GM12878 (cell line): ENCODE results near the gene TTLL1. TPM values are rescaled to one million over a fixed set of nuclear protein-coding genes. Genes with fewer than 3 reads are reported as not detected.

Experiments
- ATAC-seq: fragments of 200-7000 bp; cut with Tn5 transposase; 3 replicates; pipeline ENCODE4 v1.9.1; 2020; ENCODE audit warnings: mild to moderate bottlenecking, moderate library complexity
- BruUV-seq: library from RNA; stranded (reverse); fragments of 400-500 nt; replicated peaks from 2 replicates; lab custom pipeline; 2021; lab: Mats Ljungman, UMichigan
- CTCF ChIA-PET: fragments of 300-600 bp; sonication (Branson Sonifier 250); formaldehyde crosslinking; extraction: SDS; loops from one replicate; lab custom pipeline; 2021; ENCODE audit warnings: inconsistent platforms; lab: Yijun Ruan, JAX
- POLR2A ChIA-PET: fragments of 350-600 bp; formaldehyde crosslinking; extraction: SDS; loops from one replicate; lab custom pipeline; 2021; ENCODE audit warnings: inconsistent platforms; lab: Charles Lee
- RAD21 ChIA-PET: fragments of 300-600 bp; sonication (Branson Sonifier 250); formaldehyde crosslinking; loops from one replicate; lab custom pipeline; 2023; ENCODE audit warnings: antibody characterized with exemption; ENCODE audit not compliant: unreplicated experiment; lab: Charles Lee
- SMC1A ChIA-PET: fragments of 300-600 bp; sonication (Branson Sonifier 250); formaldehyde crosslinking; loops from one replicate; lab custom pipeline; 2023; ENCODE audit not compliant: unreplicated experiment, uncharacterized antibody; lab: Charles Lee
- DNase-seq: peaks from one replicate; pipeline ENCODE4 v3.0.0-alpha.2; 2011; ENCODE audit warnings: low read depth, low spot score
- FAIRE-seq: peaks from 3 replicates; lab custom pipeline; 2011; peaks lifted over from hg19 to GRCh38; lab: Jason Lieb, UNC
- H2AFZ ChIP-seq: 2 replicates; pipeline ENCODE4 v1.6.0; 2011; ENCODE audit warnings: low read depth, low read length, control low read depth; ENCODE audit not compliant: control insufficient read depth
- H3K27ac ChIP-seq: 2 replicates; pipeline ENCODE4 v1.5.1; 2011; ENCODE audit warnings: control low read depth; ENCODE audit not compliant: control insufficient read depth, insufficient read depth
- H3K27me3 ChIP-seq, 2 experiments: replicated peaks in 1 of 2; 2 replicates each; pipeline versions ENCODE4 v1.6.0 to v1.6.1; 2011; ENCODE audit warnings: low read length in 1 of 2; ENCODE audit not compliant: control insufficient read depth in 2 of 2, insufficient read depth in 2 of 2
- H3K36me3 ChIP-seq, 2 experiments: 2 replicates each; pipeline ENCODE4 v1.5.1; 2011; ENCODE audit warnings: low read length in 1 of 2; ENCODE audit not compliant: control insufficient read depth in 2 of 2, insufficient read depth in 2 of 2
- H3K4me1 ChIP-seq: 2 replicates; pipeline ENCODE4 v1.6.1; 2011; ENCODE audit warnings: mild to moderate bottlenecking, low read length, moderate library complexity, mixed read lengths; ENCODE audit not compliant: control insufficient read depth, insufficient read depth
- H3K4me2 ChIP-seq: 2 replicates; pipeline ENCODE4 v1.6.0; 2011; ENCODE audit warnings: control low read depth; ENCODE audit not compliant: control insufficient read depth, insufficient read depth
- H3K4me3 ChIP-seq: fragments of 200-600 bp; sonication (generic); 2 replicates; pipeline ENCODE4 v1.5.1; 2016
- H3K79me2 ChIP-seq: 2 replicates; pipeline ENCODE4 v1.6.0; 2011; ENCODE audit warnings: low read length; ENCODE audit not compliant: control insufficient read depth, insufficient read depth
- H3K9ac ChIP-seq: 2 replicates; pipeline ENCODE4 v1.8.0; 2011; ENCODE audit warnings: low read length, control low read depth, mixed read lengths; ENCODE audit not compliant: control insufficient read depth, insufficient read depth
- H3K9me3 ChIP-seq: replicated peaks from 3 replicates; pipeline ENCODE4 v1.5.1; 2011; ENCODE audit warnings: mild to moderate bottlenecking, low read length; ENCODE audit not compliant: control insufficient read depth, insufficient read depth
- H4K20me1 ChIP-seq: 2 replicates; pipeline ENCODE4 v1.6.0; 2011; ENCODE audit not compliant: control insufficient read depth, insufficient read depth
- BACH1 ChIP-seq: fragments of 450-650 bp; IDR thresholded peaks from 2 replicates; pipeline ENCODE4 v1.6.1; 2017; ENCODE audit warnings: mild to moderate bottlenecking, borderline replicate concordance
- CHD4 ChIP-seq: fragments of 200-600 bp; sonication (generic); IDR thresholded peaks from 2 replicates; pipeline ENCODE4 v1.6.1; 2016; ENCODE audit warnings: mild to moderate bottlenecking
- CTCF ChIP-seq, 3 experiments: IDR thresholded peaks in 2 of 3; conservative IDR thresholded peaks in 1 of 3; 2 replicates each; pipeline ENCODE4 v1.5.1; 2011; ENCODE audit warnings: low read depth in 3 of 3, low read length in 3 of 3, mild to moderate bottlenecking in 3 of 3, control low read depth in 2 of 3, moderate library complexity in 2 of 3, inconsistent platforms in 1 of 3, mixed read lengths in 1 of 3; ENCODE audit not compliant: control insufficient read depth in 2 of 3, insufficient read depth in 1 of 3; ENCODE audit errors: extremely low read depth in 1 of 3
- CUX1 ChIP-seq: IDR thresholded peaks from 2 replicates; pipeline ENCODE4 v1.6.1; 2012; ENCODE audit warnings: improper control_type of control experiment, low read depth, low read length; ENCODE audit not compliant: insufficient replicate concordance
- E2F4 ChIP-seq: IDR thresholded peaks from 2 replicates; pipeline ENCODE4 v1.6.1; 2012; ENCODE audit warnings: low read depth, low read length, improper control_type of control experiment
- HCFC1 ChIP-seq: fragments of 150-350 bp; IDR thresholded peaks from 2 replicates; pipeline ENCODE4 v1.6.1; 2014; ENCODE audit warnings: low read length
- NBN ChIP-seq: fragments of 450-650 bp; IDR thresholded peaks from 2 replicates; pipeline ENCODE4 v1.6.1; 2016
- RAD21 ChIP-seq: IDR thresholded peaks from 2 replicates; pipeline ENCODE4 v1.6.1; 2011; ENCODE audit warnings: mild to moderate bottlenecking, low read depth, low read length, moderate library complexity; ENCODE audit not compliant: insufficient read depth
- SMC3 ChIP-seq: IDR thresholded peaks from 2 replicates; pipeline ENCODE4 v1.6.1; 2011; ENCODE audit warnings: low read length, improper control_type of control experiment, borderline replicate concordance
- whole genome bisulfite sequencing: methylation state at CpG from one replicate; pipeline ENCODE4 v1.1.6; 2016; ENCODE audit warnings: low lambda C conversion rate; ENCODE audit not compliant: insufficient replicate concordance, insufficient coverage; ENCODE audit errors: missing lambda C conversion rate; 5-methylcytosine and 5-hydroxymethylcytosine counted together
- in situ Hi-C: fragments of 300-500 bp; cut with MboI; formaldehyde crosslinking; loops from 9 replicates; pipeline ENCODE4 v1.14.3; 2018; ENCODE audit warnings: mixed read lengths
- intact Hi-C: fragments of 100-400 bp; cut with micrococcal nuclease; formaldehyde crosslinking; loops from one replicate; pipeline ENCODE4 v1.14.2; 2022; ENCODE audit not compliant: unreplicated experiment
- polyA plus RNA-seq, 11 experiments: library from polyadenylated mRNA; depleted of rRNA in 4 of 11; unstranded in 6 of 11; stranded (reverse) in 5 of 11; fragments of >200 nt; fragmentation: Nextera tagmentation in 4 of 11; fragmentation: Illumina TruSeq in 1 of 11; extraction: Ambion mirVana in 4 of 11; extraction: Trizol in 1 of 11; gene quantifications; 1 replicate in 1 of 11; 2 replicates in 10 of 11; pipeline versions ENCODE4 v1.2.1 to v1.2.3, GENCODE V29; 2011 to 2016; ENCODE audit warnings: inconsistent platforms in 2 of 11, missing spikeins in 2 of 11, low read depth in 1 of 11
- total RNA-seq, 4 experiments: library from RNA; depleted of rRNA in 3 of 4; stranded (reverse); fragments of >200 nt in 3 of 4; fragmentation: Illumina TruSeq in 1 of 4; extraction: Trizol in 1 of 4; gene quantifications; 2 replicates each; pipeline versions ENCODE4 v1.2.1 to v1.2.3, GENCODE V29; 2013 to 2021

The TTLL1 gene
- total and polyA plus RNA-seq, 10 of the 15 experiments (the other 5 are each of a cell fraction or from before 2014, with no cell fraction given): 0.39 to 4.8 (median 3.2) TPM

GRCh38 chr22:43060183-43060582 is 29.0 kb downstream of the TTLL1 start:
- CTCF ChIA-PET: interaction anchor here (0.5 to 1.5 kb wide), 12 partner anchors 9 to 226 kb away, joined by 3 to 7 read pairs (median 3); no protein-coding TSS in a partner anchor
- no peaks in the 10 kb centered on the region for H3K4me1 ChIP-seq
- POLR2A ChIA-PET: interaction anchor here (0.7 kb wide), 1 partner anchor 134 kb away, joined by 3 read pairs; no protein-coding TSS in a partner anchor
- H3K36me3 ChIP-seq: no peaks in the 10 kb centered on the region; a peak in 1 of 4 replicates
- intact Hi-C loops (no loop called here), in situ Hi-C loops (no loop called here)
- H3K4me2 ChIP-seq: no peak overlapping the region
- no peak overlapping the region for H3K9ac ChIP-seq
- H4K20me1 ChIP-seq: no peaks in the 10 kb centered on the region
- SMC1A ChIA-PET: no interaction called here
- H3K27me3 ChIP-seq: no peaks in the 10 kb centered on the region
- no peak overlapping the region for H2AFZ ChIP-seq
- H3K4me3 ChIP-seq: no peak overlapping the region
- RAD21 ChIA-PET: interaction anchor here (1.2 kb wide), 1 partner anchor 240 kb away, joined by 3 read pairs; no protein-coding TSS in a partner anchor
- 62% methylated on average over 4 of the region's 5 CpGs for WGBS
- peak; percentile 66 for ATAC-seq
- no peak for DNase-seq
- no peaks in the 10 kb centered on the region for H3K79me2 ChIP-seq
- FAIRE-seq: no peak
- TF ChIP-seq CTCF (IDR thresholded peaks at IDR 0.05 in 2 of 3, conservative IDR thresholded peaks at IDR 0.05 in 1 of 3; ENCODE audit: control insufficient read depth in 2 of 3, extremely low read depth in 1 of 3, insufficient read depth in 1 of 3, low read depth in 3 of 3, low read length in 3 of 3) (peak; percentile 45 to 73 (median 60)), SMC3 (peak; percentile 23; the same call in 1 of the 2 replicates), RAD21 (peak; percentile 55), NBN (no peak)
- no peaks in the 10 kb centered on the region for H3K9me3 ChIP-seq
- no peak overlapping the region for H3K27ac ChIP-seq
- no TSS peak for BruUV-seq

GRCh38 chr22:43057641-43058040 is 31.6 kb downstream of the TTLL1 start:
- no peaks in the 10 kb centered on the region for H4K20me1 ChIP-seq
- FAIRE-seq (no peak), ATAC-seq (no peak), DNase-seq (no peak)
- no peaks in the 10 kb centered on the region; a peak in 1 of 4 replicates for H3K36me3 ChIP-seq
- no peak overlapping the region for H3K27ac ChIP-seq
- in situ Hi-C loops (no loop called here), intact Hi-C loops (no loop called here)
- no peak overlapping the region for H3K9ac ChIP-seq
- H3K27me3 ChIP-seq: no peaks in the 10 kb centered on the region
- ChIA-PET SMC1A (no interaction called here), POLR2A (no interaction called here), CTCF (no interaction called here), RAD21 (no interaction called here)
- H2AFZ ChIP-seq: no peak overlapping the region
- H3K79me2 ChIP-seq: no peaks in the 10 kb centered on the region
- no peak overlapping the region for H3K4me3 ChIP-seq
- no peak overlapping the region for H3K4me2 ChIP-seq
- H3K9me3 ChIP-seq: no peaks in the 10 kb centered on the region
- H3K4me1 ChIP-seq: no peaks in the 10 kb centered on the region
- 80% methylated on average over 7 of the region's 7 CpGs for WGBS
- BruUV-seq: no TSS peak
- TF ChIP-seq CHD4 (no peak), BACH1 (no peak), CUX1 (no peak), HCFC1 (no peak), E2F4 (no peak)
